ENCODE measurements around the gene HYPK. TPM values are rescaled to one million over a fixed set of nuclear protein-coding genes. Genes with fewer than 3 reads are reported as not detected.
"Not testable (repeated sequence)": the region's sequence is repeated elsewhere in the genome, so short reads cannot be mapped to it uniquely, and the experiment has no call there.

The HYPK gene
- total RNA-seq, 1 experiment from 2014 or later = 14.4 TPM

DNA sequence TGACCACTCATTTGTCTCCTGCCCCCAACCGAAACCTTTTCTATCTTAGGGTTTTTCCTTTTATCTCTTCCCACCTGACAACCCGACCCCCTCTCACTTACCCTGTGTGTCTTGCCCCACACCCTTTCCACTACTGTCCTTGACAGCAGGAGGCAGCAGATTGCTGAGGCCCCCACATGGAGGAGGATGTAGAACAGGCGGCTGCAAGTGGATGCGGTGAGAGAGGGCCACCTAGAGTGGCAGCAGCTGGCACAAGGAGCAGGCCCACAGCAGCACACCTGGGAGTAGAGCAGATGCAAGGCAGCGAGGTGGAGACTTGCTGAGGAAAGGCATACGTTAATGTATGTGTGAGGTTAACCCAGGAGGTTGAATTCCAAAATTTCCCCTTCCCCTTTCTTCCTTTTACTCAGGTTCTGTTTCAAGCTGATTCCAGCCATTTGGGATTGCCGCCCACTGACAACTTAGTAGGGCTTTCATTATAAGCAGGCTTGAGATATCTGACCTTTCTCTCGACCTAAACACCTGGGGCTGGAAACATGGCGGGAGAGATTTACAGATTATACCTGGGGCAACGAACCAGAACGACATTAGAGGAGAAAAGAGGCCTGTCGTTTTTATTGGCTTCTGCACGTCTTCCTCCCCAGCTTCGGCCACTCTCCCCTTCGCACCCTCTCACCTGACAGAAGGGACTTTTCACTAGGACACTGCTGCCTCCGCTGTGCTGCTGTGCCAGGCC lies 1.0 kb upstream of the HYPK start:
- Histone ChIP-seq H3K4me3 (no peak overlapping the region), H3K4me2 (no peak overlapping the region), H4K20me1 (ENCODE audit: insufficient read depth) (no peaks in the 10 kb centered on the region), H2AFZ (no peak overlapping the region), H3F3A (ENCODE audit: insufficient read depth, low read depth) (peaks cover 32% of the 10 kb centered on the region; the same call in 1 of the 2 replicates), H3K79me2 (ENCODE audit: low read depth) (peaks cover 28% of the 10 kb centered on the region), H3K9me3 (ENCODE audit: insufficient read depth, low read depth) (no peaks in the 10 kb centered on the region), H3K4me1 (replicated peaks; ENCODE audit: insufficient read depth) (peaks cover 14% of the 10 kb centered on the region), H3K36me3 (ENCODE audit: low read depth) (peaks cover 10% of the 10 kb centered on the region), H3K27ac (no peak overlapping the region), H3K9me2 (ENCODE audit: insufficient read depth) (no peaks in the 10 kb centered on the region), H3K27me3 (ENCODE audit: insufficient read depth, low read depth) (no peaks in the 10 kb centered on the region)
- CTCF ChIA-PET = no interaction called here
- POLR2A ChIA-PET (ENCODE audit: unreplicated experiment) = no interaction called here
- BruUV-seq (replicated peaks) = no TSS peak
- intact Hi-C loops (cut with micrococcal nuclease; ENCODE audit: unreplicated experiment) = no loop called here
- no peak for DNase-seq
- no peak for TF ChIP-seq EZH2 (IDR thresholded peaks at IDR 0.05; ENCODE audit: low read depth)
- TF ChIP-seq, protein P1, sequence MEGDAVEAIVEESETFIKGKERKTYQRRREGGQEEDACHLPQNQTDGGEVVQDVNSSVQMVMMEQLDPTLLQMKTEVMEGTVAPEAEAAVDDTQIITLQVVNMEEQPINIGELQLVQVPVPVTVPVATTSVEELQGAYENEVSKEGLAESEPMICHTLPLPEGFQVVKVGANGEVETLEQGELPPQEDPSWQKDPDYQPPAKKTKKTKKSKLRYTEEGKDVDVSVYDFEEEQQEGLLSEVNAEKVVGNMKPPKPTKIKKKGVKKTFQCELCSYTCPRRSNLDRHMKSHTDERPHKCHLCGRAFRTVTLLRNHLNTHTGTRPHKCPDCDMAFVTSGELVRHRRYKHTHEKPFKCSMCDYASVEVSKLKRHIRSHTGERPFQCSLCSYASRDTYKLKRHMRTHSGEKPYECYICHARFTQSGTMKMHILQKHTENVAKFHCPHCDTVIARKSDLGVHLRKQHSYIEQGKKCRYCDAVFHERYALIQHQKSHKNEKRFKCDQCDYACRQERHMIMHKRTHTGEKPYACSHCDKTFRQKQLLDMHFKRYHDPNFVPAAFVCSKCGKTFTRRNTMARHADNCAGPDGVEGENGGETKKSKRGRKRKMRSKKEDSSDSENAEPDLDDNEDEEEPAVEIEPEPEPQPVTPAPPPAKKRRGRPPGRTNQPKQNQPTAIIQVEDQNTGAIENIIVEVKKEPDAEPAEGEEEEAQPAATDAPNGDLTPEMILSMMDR (conservative IDR thresholded peaks at IDR 0.05) = no peak

DNA sequence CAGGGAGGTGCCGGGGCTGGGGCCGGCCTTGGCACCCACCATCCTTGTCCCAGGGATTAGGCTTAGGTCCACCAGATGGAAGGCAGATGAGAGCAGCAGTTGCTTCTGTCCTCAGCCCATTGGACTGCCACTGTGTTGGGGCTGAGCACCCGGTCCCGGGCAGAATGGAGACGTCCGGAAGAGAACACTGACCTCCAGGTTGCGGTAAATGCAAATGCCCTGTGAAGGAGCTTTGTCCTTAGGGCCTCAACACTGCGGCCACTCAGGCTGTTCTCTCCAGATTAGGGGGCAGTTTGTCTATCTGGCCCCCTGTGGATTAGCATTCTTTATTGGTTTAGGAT lies 484 bp upstream of the HYPK start, which contains the start of gene SERINC4:
Gene SERINC4, minus strand, starts transcription at position 276 of the 341 bp plus-strand sequence. Its CDS starts 234 bp downstream, at position 42.
- TF ChIP-seq EZH2 (IDR thresholded peaks at IDR 0.05; ENCODE audit: low read depth) = no peak
- TF ChIP-seq, protein P1 (conservative IDR thresholded peaks at IDR 0.05) = no peak
- TSS peak; percentile 28 for BruUV-seq (replicated peaks)
- H3K79me2 ChIP-seq (ENCODE audit: low read depth) = peaks cover 22% of the 10 kb centered on the region
- peak within 1 kb of the TSS; percentile 87 for H2AFZ ChIP-seq
- peak within 1 kb of the TSS; percentile 93 for H3K4me2 ChIP-seq
- H3K4me1 ChIP-seq (replicated peaks; ENCODE audit: insufficient read depth) = peaks cover 14% of the 10 kb centered on the region
- H3K4me3 ChIP-seq = peak within 1 kb of the TSS; percentile 80
- H4K20me1 ChIP-seq (ENCODE audit: insufficient read depth) = no peaks in the 10 kb centered on the region
- H3K9me3 ChIP-seq (ENCODE audit: insufficient read depth, low read depth) = no peaks in the 10 kb centered on the region
- H3K9me2 ChIP-seq (ENCODE audit: insufficient read depth) = no peaks in the 10 kb centered on the region
- ChIA-PET POLR2A (ENCODE audit: unreplicated experiment) (no interaction called here), CTCF (no interaction called here)
- no peaks in the 10 kb centered on the region for H3K27me3 ChIP-seq (ENCODE audit: insufficient read depth, low read depth)
- DNase-seq = no peak
- peaks cover 5% of the 10 kb centered on the region; the same call in 1 of the 2 replicates for H3K36me3 ChIP-seq (ENCODE audit: low read depth)
- intact Hi-C loops (cut with micrococcal nuclease; ENCODE audit: unreplicated experiment) = loop anchor here (2.0 kb wide), 1 partner anchor 23 kb away; the partner anchor contains the start of gene ELL3
- H3K27ac ChIP-seq = peak within 1 kb of the TSS; percentile 51
- H3F3A ChIP-seq (ENCODE audit: insufficient read depth, low read depth) = peaks cover 32% of the 10 kb centered on the region; the same call in 1 of the 2 replicates

DNA sequence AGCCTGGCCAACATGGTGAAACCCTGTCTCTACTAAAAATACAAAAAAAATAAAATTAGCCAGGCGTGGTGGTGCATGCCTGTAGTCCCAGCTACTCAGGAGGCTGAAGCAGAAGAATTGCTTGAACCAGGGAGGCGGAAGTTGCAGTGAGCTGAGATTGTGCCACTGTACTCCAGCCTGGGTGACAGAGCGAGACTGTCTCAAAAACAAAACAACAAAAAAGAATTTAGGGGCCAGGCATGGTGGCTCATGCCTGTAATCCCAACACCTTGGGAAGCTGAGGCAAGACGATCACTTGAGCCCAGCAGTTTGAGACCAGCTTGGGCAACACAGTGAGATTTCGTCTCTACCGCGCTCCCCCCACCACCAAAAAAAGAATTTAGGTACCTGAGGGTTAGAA lies 2.3 kb downstream of the HYPK start:
- H3K9me2 ChIP-seq (ENCODE audit: insufficient read depth); DNase-seq; H3K9me3 ChIP-seq (ENCODE audit: insufficient read depth, low read depth); H3K4me3 ChIP-seq; intact Hi-C loops (cut with micrococcal nuclease; ENCODE audit: unreplicated experiment); H4K20me1 ChIP-seq (ENCODE audit: insufficient read depth); H3K4me2 ChIP-seq; BruUV-seq (replicated peaks); H3K27ac ChIP-seq; H3K27me3 ChIP-seq (ENCODE audit: insufficient read depth, low read depth); H3K36me3 ChIP-seq (ENCODE audit: low read depth); H2AFZ ChIP-seq; CTCF ChIA-PET: not testable (repeated sequence)
- H3K79me2 ChIP-seq (ENCODE audit: low read depth) = peaks cover 16% of the 10 kb centered on the region
- peaks cover 15% of the 10 kb centered on the region; the same call in 1 of the 2 replicates for H3F3A ChIP-seq (ENCODE audit: insufficient read depth, low read depth)
- H3K4me1 ChIP-seq (replicated peaks; ENCODE audit: insufficient read depth) = peaks cover 14% of the 10 kb centered on the region
- POLR2A ChIA-PET (ENCODE audit: unreplicated experiment) = interaction anchor here (0.7 kb wide), 1 partner anchor 33 kb away, joined by 6 read pairs; no protein-coding TSS in a partner anchor
